NOMO-1 treated with DMSO at 0.1 percent for 48 hours (cell line): ENCODE data around the gene PRKAR1B.

Experiments used
- DNase-seq: peaks from one replicate; lab custom pipeline; 2025; ENCODE audit not compliant: unreplicated experiment; lab: John Stamatoyannopoulos, UW

PRKAR1B gene

DNA sequence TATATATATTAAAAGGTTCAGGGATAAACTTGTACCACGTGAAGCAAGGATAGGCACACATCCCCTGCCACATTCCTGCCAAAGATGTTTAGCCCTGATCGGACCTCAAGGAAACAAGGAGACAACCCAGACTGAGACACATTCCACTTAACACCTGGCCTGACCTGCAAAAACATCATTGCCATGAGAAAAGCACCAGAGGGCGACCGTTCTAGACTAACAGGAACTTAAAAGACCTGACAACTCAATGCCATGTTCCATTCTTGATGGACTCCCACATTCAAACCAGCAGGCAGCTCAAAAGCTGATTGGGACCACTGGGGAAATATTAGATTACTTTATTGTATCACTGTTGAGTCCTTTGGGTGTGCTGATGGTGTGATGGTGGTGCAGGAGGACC is 199.4 kb downstream of the PRKAR1B start:
- DNase-seq: no peak

GRCh38 chr7:526460-527034 is 200.5 kb downstream of the PRKAR1B start:
- no peak for DNase-seq

DNA sequence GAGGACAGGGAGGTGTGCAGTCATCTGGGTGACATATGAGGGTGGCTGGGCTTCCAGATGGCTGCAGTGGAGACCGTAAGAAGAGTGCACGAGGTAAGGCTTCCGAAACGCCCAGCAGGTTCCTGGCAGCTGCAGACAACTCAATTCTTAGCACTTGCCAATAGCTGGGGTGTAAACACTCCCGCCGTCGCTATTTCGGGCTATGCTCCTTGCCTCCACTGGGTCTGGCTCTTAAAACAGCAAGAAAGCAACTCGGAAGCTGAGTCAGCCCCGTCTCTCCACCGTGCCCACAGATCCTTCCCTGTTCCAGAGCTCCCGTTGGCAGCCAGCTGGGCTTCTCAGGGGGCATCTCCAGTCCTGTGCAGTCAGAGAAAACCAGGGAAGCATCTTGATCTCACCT is 201.3 kb downstream of the PRKAR1B start:
- DNase-seq: no peak

- no peak for DNase-seq
Measured at GRCh38 chr7:524800-525199, 202.3 kb downstream of the PRKAR1B start.

DNA sequence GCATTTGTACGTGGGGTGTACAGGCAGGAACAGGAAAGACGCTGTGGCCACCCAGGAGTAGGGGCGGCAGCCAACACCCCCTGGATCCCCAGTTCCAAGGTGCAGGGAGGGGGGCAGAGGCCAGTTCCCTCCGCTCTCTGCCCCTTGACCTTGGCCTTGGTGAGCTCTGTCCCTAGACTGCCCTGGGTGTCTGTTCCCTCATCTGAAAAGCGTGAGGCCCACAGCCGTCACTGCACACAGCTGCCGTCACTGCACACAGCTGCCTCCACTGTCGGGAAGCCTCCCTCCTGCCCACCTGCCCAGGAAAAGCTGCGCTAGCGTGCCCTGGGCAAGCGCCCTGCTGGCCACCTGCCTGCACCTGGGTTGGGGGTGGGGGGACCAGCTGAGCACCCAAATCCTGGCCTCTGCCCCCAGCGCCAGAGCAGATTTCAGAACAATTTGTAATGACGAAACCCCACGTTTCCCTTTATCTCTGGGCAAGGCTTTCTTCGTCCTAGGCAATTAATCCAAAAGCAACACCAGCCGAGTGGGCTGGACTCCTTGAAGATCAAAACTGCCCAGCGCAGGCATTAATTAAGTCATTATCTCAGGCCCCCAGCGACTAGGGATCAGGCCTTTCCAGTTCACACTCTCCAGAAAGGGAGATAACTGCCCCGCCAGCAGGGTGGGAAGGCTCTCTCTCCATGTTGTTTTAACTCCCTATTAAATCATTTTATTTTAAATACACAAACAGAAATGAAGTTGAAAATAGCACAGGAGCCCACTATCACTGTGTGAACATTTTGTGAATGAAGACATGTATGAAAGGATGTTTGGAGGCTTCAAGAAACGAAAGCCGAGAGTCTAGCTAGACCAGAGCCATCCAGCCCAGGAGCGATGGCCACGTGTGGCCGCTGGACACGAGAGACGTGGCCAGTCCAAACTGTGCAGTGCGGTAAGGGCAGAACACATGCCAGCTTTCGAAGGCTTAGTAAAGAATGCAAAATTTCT is 203.4 kb downstream of the PRKAR1B start:
- no peak for DNase-seq

DNA sequence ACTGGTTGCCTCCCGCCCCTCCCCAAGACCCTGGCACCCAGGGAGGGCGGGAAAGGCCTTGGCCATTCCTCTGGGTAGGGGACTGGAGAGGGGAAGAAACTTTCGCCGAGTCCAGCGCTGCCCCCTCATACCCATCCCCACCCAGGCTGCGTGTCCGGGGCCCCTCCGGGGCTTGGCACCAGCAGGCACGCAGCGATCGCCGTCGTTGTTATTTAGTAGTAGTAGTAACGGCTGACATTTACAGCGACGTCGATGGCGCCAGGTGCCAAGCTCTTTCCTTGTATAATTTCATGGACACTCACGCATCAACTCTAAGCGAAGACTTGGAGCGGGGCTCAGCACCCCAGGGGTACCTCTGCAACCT is 204.1 kb downstream of the PRKAR1B start:
- DNase-seq: no peak

GRCh38 chr7:522071-522950 is 204.8 kb downstream of the PRKAR1B start:
- peak; percentile 77 for DNase-seq

DNA sequence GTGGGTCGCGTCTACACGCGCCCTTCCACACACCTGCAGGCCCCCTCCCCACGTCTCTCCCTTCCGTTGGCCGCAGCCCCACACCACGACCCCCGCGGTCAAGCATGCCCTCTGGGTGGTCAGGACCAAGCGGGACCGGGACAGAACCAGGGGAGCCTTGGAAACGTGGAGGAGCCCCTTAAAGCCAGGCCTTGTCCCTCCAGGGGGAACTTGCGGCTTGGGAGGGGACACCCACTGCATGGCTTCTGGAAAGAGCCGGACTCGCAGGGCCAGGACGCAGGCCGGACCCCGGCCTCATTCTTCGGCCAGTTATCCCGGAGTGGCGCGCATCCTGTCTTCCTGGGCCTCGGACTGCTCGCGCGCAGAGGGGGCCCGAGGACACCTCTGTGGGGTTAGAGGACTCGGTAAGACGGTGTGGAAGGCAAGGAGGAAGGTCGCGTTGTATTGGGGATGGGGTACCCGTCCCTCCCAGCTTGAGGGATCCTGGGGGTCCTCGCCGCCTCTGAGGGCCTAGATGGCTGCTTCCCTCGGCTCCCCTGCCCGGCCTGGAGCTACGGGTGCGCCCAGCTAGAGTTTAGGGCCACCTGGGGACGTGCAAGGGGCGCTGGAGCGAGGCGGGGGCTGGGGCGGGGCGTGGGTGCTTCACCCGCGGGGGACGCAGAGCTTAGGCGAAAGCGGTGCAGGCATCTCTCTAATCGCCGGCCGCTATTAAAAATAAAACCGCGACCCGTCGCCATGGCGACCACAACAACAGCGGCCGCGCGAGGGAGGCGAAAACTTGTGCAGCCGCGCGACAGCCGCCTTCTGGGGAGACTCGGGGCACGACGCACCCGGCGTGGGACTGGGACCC is 205.6 kb downstream of the PRKAR1B start:
- peak; percentile 32 for DNase-seq

GRCh38 chr7:520503-521161 is 206.4 kb downstream of the PRKAR1B start:
- no peak for DNase-seq

GRCh38 chr7:519484-520390 is 207.3 kb downstream of the PRKAR1B start, which contains the start of gene PDGFA:
TSS of gene PDGFA (minus strand) at chr7:519846. CDS start at chr7:519001, 845 bp downstream.
- DNase-seq: peak; percentile 34

DNA sequence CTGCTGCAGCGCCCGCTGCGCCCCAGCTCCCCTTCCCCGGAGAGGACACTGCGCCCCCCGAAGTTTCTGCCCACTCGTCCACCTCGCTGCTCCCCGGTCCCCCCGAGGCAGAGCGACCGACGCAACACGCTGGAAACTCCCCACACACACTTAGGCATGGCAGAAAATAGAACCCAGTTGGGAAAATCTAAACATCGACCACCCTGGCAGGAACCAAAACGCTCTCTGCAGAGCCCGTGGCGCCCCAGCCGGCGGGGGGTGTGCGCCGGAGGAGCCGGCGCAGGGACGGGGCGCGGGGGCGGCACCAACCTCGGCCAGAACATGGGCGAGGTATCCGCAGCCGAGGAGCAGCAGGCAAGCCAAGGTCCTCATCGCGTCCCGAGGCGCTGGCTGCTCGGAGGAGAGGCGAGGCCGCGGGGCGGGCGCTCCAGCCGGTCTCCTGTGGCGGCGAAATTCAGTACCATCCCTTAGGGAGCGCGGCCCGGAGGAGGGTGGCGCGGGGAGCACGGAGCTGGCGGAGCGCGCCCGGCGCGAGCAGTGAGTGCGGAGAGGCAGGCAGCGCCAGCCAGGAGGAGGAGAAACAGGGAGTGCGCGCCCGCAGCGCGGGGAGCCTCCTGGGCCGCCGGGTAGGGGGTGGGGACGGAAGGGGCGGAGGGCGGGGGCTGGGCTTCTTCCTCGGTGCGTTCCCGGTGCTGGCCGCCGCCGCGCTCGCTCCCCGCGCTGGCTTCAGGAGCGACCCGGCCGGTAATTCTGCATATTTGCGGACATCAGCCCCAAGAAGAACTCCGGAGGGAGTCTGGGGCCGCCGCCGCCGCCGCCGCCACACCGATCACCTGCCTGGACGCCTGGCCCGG is 208.2 kb downstream of the PRKAR1B start:
- DNase-seq: peak; percentile 33

DNA sequence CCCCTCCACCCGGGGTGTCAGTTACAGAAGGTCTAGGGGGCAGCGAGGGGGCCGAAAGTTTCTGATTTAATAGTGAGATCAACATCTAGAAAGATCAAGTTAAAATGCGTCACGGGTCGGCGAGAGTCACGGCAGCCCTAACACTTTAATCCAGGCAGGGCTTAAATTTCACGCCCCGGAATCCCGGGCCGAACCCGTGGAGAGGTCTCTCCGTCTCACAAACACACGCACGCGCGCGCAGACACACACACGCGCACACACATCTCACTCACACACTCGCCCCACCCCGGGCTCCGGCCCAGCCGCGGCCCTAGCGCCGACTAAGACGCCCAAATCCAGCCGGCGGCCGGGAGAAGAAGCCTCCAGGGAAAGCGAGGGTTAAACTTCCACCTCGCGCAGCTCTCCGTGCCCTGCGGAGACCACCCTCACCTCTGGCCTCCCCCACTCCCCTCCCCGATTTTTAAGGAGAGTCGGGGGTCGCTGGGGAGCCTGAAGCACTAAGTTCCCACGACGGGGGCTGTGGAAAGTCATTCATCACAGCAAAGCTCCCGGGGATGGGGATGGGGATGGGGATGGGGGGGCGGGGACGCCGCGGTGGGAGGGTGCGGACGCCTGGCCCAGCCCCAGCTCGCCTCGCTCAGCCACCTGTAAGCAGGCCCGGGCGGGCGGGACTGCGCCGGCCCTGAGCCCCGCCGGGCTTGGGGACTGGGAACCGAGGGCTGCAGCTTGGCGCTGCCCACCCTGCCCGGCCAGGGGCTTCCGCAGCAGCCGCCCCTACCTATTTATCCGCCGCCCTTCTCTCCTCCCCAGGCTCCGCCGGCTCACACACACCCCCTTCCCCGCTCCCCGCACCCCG is 209.1 kb downstream of the PRKAR1B start:
- DNase-seq: no peak

DNA sequence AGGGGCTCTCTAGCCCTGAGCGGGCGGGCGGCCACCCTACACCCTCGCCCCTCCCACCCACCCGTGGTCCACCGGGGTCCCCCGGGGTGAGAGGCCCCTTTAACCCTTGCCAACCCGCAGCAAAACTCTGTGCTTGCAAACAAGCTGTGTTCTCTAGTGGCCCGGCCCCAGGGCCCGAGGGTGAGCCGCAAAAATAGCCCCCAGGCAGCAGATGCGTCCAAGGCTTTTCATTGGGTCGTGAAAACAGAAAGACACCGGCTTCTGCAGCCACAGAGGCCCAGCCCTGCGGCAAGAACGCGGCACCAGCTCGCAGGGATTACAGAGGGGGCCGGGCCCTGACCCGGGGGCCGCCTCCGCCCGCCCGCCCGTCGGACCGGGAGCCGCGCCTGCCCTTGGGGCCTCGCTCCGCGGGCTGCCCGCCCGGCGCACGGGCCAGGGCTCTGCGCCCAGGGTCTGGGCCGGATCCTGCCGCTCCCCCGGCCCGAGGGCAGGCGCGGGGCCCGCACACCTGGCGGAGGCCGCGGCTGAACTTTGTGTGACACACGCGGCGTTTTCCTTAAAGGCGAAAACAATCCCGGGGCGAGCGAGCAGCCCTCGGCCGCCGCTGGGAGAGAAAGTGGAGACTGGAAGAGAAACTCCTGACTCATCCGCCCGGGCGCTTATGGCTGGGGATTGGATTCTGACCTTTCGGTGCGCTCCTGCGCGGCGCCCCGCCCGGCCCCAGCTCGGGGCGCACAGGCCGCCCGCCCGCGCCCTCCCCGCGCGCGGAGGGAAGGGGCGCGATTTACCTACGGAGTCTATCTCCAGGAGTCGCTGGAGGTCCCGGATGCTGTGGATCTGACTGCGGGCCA is 210.2 kb downstream of the PRKAR1B start:
- DNase-seq: no peak

DNA sequence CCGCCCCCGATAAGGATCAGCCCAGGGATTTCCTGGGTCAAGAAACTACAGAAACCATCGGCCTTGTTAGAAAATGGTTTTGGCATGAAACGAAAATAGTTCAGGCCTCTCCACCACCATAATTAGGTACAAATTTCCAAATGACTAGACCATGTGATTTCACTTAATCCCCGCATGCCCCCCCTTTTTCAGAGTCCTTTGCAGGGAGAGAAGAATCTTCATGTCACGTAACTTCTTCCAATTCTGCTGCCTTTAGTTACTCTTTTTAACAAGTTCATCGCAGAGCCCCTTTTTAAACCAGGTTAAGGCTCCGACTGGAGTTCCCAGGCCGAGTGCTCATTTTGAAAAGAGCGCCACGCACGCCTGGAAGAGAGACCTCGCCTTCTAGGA is 210.9 kb downstream of the PRKAR1B start:
- no peak for DNase-seq

DNA sequence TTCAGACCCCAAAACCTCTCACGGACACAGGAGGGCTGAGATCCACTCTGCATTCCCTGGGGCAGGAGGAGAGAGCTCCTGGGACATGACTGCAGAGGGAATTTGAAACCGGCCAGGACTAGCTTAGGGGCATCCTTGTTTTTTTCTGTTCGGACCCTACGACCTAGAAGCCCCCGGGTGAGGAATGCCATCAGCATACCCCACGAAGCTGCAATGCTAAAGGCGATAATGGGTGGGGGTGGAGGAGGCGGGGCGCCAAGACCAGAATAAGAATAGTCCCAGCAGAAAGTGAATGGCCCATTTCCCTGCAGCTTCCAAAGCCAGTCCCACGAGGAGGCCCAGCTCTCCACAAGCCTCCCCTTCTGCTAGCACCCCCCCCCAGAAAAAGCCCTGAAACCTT is 211.5 kb downstream of the PRKAR1B start:
- DNase-seq: no peak
